MM.1S (cell line): ENCODE data around the gene CCDC91.

ENCODE experiments used
- EZH2 ChIP-seq: fragments of 300-600 bp; sonication (generic); optimal IDR thresholded peaks from 2 replicates; pipeline ENCODE3; 2017; ENCODE audit warnings: low read depth, mild to moderate bottlenecking, antibody characterized with exemption, low read length, mixed read lengths
- EZH2phosphoT487 ChIP-seq: fragments of 300-600 bp; sonication (generic); IDR thresholded peaks from 2 replicates; pipeline ENCODE4 v1.6.1; 2018; ENCODE audit warnings: antibody characterized with exemption, low read length
- TF ChIP-seq, protein P1 (sequence below): fragments of 300-600 bp; sonication (generic); IDR thresholded peaks from 2 replicates; pipeline ENCODE4 v1.5.1; 2016; ENCODE audit warnings: antibody characterized with exemption, low read length, mixed read lengths

DNA sequence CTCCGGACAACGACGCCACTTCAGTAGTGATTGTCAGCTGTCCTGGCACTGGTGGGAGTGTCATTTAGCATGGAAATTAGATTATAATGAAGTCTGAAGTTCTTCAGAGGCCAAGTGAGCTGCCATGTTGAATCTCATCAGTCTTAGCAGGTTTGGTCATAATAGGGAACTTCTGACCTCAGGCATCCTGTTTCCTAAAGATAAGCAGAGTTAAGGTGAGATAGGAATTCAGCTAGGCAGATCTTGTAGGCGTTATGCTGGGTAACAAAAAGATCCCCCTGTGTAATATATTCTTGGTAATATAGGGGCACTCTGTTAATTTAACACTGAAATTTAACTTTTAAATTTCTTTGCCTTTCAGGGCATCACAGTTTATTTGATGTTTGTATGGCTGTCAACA lies 137.5 kb downstream of the CCDC91 start:
- TF ChIP-seq, protein P1, sequence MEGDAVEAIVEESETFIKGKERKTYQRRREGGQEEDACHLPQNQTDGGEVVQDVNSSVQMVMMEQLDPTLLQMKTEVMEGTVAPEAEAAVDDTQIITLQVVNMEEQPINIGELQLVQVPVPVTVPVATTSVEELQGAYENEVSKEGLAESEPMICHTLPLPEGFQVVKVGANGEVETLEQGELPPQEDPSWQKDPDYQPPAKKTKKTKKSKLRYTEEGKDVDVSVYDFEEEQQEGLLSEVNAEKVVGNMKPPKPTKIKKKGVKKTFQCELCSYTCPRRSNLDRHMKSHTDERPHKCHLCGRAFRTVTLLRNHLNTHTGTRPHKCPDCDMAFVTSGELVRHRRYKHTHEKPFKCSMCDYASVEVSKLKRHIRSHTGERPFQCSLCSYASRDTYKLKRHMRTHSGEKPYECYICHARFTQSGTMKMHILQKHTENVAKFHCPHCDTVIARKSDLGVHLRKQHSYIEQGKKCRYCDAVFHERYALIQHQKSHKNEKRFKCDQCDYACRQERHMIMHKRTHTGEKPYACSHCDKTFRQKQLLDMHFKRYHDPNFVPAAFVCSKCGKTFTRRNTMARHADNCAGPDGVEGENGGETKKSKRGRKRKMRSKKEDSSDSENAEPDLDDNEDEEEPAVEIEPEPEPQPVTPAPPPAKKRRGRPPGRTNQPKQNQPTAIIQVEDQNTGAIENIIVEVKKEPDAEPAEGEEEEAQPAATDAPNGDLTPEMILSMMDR = no peak
- no peak for TF ChIP-seq EZH2
- no peak for TF ChIP-seq EZH2phosphoT487
